PFSK-1 (cell line): Measurements from ENCODE around the gene DNAH8.

Experiments used
- FOXP2 ChIP-seq: optimal IDR thresholded peaks from 2 replicates; pipeline ENCODE3; 2011; ENCODE audit warnings: borderline replicate concordance, control low read depth, inconsistent platforms; ENCODE audit not compliant: insufficient read depth; ENCODE audit errors: extremely low read length, extremely low read depth
- POLR2AphosphoS5 ChIP-seq: IDR thresholded peaks from 2 replicates; pipeline ENCODE4 v1.6.1; 2012; ENCODE audit warnings: low read depth, mild to moderate bottlenecking, control low read depth, low read length, moderate library complexity
- SIN3A ChIP-seq: IDR thresholded peaks from 2 replicates; pipeline ENCODE4 v1.6.1; 2012; ENCODE audit warnings: mild to moderate bottlenecking, low read length, moderate library complexity, borderline replicate concordance; ENCODE audit not compliant: insufficient read depth
- TAF1 ChIP-seq: IDR thresholded peaks from 2 replicates; pipeline ENCODE4 v1.6.1; 2012; ENCODE audit warnings: low read length, control low read depth, borderline replicate concordance; ENCODE audit not compliant: insufficient read depth
- TF ChIP-seq, protein P1 (sequence below), 2 experiments: IDR thresholded peaks; 2 replicates each; pipeline versions ENCODE4 v1.6.1 to v1.8.0; 2011 to 2012; ENCODE audit warnings: low read depth in 2 of 2, low read length in 2 of 2, control low read depth in 1 of 2, inconsistent platforms in 1 of 2, mild to moderate bottlenecking in 1 of 2, moderate library complexity in 1 of 2; ENCODE audit not compliant: insufficient read depth in 1 of 2

DNAH8 gene

GRCh38 chr6:39068391-39068790 is 353.3 kb downstream of the DNAH8 start:
- TF ChIP-seq, protein P1, sequence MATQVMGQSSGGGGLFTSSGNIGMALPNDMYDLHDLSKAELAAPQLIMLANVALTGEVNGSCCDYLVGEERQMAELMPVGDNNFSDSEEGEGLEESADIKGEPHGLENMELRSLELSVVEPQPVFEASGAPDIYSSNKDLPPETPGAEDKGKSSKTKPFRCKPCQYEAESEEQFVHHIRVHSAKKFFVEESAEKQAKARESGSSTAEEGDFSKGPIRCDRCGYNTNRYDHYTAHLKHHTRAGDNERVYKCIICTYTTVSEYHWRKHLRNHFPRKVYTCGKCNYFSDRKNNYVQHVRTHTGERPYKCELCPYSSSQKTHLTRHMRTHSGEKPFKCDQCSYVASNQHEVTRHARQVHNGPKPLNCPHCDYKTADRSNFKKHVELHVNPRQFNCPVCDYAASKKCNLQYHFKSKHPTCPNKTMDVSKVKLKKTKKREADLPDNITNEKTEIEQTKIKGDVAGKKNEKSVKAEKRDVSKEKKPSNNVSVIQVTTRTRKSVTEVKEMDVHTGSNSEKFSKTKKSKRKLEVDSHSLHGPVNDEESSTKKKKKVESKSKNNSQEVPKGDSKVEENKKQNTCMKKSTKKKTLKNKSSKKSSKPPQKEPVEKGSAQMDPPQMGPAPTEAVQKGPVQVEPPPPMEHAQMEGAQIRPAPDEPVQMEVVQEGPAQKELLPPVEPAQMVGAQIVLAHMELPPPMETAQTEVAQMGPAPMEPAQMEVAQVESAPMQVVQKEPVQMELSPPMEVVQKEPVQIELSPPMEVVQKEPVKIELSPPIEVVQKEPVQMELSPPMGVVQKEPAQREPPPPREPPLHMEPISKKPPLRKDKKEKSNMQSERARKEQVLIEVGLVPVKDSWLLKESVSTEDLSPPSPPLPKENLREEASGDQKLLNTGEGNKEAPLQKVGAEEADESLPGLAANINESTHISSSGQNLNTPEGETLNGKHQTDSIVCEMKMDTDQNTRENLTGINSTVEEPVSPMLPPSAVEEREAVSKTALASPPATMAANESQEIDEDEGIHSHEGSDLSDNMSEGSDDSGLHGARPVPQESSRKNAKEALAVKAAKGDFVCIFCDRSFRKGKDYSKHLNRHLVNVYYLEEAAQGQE (IDR thresholded peaks at IDR 0.05; ENCODE audit: insufficient read depth in 1 of 2, low read depth in 2 of 2, low read length in 2 of 2), result no peak
- no peak for TF ChIP-seq SIN3A
- TF ChIP-seq POLR2AphosphoS5, result no peak
- TF ChIP-seq TAF1, result no peak
- TF ChIP-seq FOXP2, result no peak

- TF ChIP-seq FOXP2 (no peak), POLR2AphosphoS5 (no peak), TAF1 (no peak), SIN3A (no peak)
- TF ChIP-seq, protein P1 (IDR thresholded peaks at IDR 0.05; ENCODE audit: insufficient read depth in 1 of 2, low read depth in 2 of 2, low read length in 2 of 2), result no peak
Observed at GRCh38 chr6:39072830-39073229, 357.7 kb downstream of the DNAH8 start.

DNA sequence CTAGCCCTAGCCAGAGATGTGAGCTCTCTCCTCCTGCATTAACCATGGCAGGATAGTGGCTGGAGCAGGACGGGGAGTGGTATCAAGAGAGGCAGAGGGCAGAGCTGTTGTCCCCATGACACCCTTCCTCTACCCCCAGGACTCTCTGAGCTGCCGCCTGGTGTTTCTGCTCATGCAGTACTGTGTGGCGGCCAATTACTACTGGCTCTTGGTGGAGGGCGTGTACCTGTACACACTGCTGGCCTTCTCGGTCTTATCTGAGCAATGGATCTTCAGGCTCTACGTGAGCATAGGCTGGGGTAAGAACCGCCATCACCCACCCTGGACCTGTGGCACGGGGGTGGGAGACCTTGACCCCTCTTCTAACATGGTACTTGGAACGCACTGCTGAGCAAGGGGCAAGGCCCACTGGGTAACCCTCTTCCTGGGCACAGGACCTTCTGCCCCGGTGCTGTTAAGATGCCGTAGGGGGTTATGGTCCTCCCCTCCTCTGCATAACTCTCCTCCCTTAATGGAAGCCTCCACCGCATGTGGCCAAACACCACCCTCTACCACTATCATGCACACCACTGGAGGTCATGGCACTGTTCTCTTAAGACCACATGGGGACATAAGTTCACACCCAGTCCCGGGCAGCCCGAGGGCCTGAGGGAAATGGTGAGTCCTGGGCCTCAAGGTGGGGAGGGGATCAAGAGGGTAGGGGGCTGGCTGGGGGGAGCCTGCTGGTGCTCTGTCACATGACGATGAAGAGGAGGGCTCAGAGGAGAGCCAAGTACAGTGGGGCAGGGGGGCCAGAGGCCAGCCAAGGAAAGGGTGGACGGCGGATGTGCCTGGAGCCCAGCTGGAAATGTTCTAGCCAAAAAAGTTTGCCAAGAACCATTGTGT is 358.6 kb downstream of the DNAH8 start:
- TF ChIP-seq TAF1 (no peak), FOXP2 (no peak), POLR2AphosphoS5 (no peak), SIN3A (no peak)
- TF ChIP-seq, protein P1 (IDR thresholded peaks at IDR 0.05; ENCODE audit: insufficient read depth in 1 of 2, low read depth in 2 of 2, low read length in 2 of 2), result no peak

DNA sequence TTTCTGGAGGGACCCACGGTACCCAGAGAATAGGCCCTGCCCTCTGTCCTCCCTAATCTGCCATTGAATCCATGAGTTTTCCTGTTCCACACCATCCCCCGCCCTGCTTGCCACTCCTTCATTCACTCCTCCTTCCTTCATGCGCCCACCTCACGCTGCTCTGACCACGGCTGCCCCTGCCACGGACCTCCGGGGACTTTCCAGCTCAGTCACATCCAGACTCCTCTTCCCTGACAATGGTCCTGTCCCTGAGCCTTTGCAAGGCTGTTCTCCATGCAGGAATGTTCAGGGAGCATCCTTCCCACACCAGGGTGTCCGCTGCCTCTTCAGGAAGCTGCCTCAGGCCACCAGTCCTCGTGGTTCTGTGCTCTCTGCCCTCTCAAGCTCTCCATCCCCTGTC is 359.4 kb downstream of the DNAH8 start:
- TF ChIP-seq FOXP2 (no peak), TAF1 (no peak), POLR2AphosphoS5 (no peak), SIN3A (no peak)
- TF ChIP-seq, protein P1 (IDR thresholded peaks at IDR 0.05; ENCODE audit: insufficient read depth in 1 of 2, low read depth in 2 of 2, low read length in 2 of 2), result no peak
